Measurements from ENCODE around the gene CHCHD1. TPM values are rescaled to one million over a fixed set of nuclear protein-coding genes. Genes with fewer than 3 reads are reported as not detected.
"Not testable (repeated sequence)": the region's sequence is repeated elsewhere in the genome, so short reads cannot be mapped to it uniquely, and the experiment has no call there.

CHCHD1 gene
- total RNA-seq, 4 donors from 2014 or later = 14.1 to 57.3 (median 28.9) TPM

DNA sequence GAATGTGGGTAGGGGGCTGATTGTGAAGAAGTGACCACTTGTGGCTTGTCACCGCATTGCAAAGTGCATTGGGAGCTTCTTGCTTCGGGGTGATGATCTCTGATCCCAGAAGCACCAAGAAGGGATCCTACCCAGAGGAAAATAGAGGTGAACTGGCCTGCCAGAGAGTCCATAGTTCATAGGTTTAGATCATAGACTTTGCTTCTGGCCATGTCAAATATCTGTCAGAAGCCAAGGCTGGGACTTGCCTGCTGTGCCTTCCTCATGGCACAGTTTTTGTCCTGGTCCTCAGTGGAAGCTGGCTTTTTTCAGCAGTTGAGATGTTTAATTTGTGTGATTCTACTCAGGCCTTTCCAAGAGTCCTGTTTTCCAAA lies 4.7 kb downstream of the CHCHD1 start:
- H3K9me3 ChIP-seq = no peaks in the 10 kb centered on the region
- peak overlapping the region in 2 of 3 donors; percentile 78 to 88 for H3K27ac ChIP-seq
- TF ChIP-seq, protein P1, sequence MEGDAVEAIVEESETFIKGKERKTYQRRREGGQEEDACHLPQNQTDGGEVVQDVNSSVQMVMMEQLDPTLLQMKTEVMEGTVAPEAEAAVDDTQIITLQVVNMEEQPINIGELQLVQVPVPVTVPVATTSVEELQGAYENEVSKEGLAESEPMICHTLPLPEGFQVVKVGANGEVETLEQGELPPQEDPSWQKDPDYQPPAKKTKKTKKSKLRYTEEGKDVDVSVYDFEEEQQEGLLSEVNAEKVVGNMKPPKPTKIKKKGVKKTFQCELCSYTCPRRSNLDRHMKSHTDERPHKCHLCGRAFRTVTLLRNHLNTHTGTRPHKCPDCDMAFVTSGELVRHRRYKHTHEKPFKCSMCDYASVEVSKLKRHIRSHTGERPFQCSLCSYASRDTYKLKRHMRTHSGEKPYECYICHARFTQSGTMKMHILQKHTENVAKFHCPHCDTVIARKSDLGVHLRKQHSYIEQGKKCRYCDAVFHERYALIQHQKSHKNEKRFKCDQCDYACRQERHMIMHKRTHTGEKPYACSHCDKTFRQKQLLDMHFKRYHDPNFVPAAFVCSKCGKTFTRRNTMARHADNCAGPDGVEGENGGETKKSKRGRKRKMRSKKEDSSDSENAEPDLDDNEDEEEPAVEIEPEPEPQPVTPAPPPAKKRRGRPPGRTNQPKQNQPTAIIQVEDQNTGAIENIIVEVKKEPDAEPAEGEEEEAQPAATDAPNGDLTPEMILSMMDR (IDR thresholded peaks at IDR 0.05) = no peak
- no peak for TF ChIP-seq POLR2A (IDR thresholded peaks at IDR 0.05)
- no peak for DNase-seq
- no peaks in the 10 kb centered on the region for H3K27me3 ChIP-seq
- peaks cover 27 to 30% of the 10 kb centered on the region in 2 donors for H3K4me1 ChIP-seq
- H3K4me3 ChIP-seq (replicated peaks in 1 of 3) = peak overlapping the region; percentile 91 to 99 (median 98)
- intact Hi-C loops (cut with DNase I) = no loop called here
- WGBS, 2 donors = 0 to 9% methylated on average over 2 of the region's 2 CpGs
- H3K36me3 ChIP-seq = peaks cover 24% of the 10 kb centered on the region in 2 donors

DNA sequence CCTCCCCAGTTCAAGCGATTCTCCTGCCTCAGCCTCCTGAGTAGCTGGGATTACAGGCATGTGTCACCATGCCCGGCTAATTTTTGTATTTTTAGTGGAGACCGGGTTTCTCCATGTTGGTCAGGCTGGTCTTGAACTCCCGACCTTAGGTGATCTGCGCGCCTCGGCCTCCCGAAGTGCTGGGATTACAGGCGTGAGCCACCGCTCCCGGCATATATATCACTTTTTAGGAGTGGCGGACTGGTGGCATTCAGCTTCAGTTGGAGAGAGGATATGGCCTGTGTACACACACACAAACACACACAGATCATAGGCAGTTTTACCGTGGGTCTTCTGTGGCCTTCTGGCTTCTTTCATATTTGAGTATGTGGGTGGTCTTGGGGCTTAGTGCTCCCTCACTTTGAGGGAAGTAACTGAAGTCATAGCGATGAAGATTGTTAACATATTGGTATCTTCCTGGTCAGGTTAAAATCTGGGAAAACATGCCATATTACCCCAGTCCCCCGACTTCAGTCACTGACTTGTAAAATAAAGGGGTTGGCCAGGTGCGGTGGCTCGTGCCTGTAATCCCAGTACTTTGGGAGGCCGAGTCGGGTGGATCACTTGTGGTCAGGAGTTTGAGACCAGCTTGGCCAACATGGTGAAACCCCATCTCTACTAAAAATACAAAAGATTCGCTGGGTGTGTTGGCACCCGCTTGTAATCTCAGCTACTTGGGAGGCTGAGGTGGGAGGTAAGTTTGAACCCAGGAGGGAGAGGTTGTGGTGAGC lies 5.4 kb downstream of the CHCHD1 start:
- intact Hi-C loops (cut with DNase I); DNase-seq; H3K9me3 ChIP-seq; H3K27ac ChIP-seq; H3K27me3 ChIP-seq: not testable (repeated sequence)
- H3K36me3 ChIP-seq = peaks cover 31% of the 10 kb centered on the region in 2 donors
- H3K4me3 ChIP-seq (replicated peaks in 1 of 3) = peak overlapping the region in 1 of 3 donors; percentile 98
- H3K4me1 ChIP-seq = peaks cover 27 to 30% of the 10 kb centered on the region in 2 donors
- 86 to 94% methylated on average over 21 of the region's 21 CpGs for WGBS, 2 donors

DNA sequence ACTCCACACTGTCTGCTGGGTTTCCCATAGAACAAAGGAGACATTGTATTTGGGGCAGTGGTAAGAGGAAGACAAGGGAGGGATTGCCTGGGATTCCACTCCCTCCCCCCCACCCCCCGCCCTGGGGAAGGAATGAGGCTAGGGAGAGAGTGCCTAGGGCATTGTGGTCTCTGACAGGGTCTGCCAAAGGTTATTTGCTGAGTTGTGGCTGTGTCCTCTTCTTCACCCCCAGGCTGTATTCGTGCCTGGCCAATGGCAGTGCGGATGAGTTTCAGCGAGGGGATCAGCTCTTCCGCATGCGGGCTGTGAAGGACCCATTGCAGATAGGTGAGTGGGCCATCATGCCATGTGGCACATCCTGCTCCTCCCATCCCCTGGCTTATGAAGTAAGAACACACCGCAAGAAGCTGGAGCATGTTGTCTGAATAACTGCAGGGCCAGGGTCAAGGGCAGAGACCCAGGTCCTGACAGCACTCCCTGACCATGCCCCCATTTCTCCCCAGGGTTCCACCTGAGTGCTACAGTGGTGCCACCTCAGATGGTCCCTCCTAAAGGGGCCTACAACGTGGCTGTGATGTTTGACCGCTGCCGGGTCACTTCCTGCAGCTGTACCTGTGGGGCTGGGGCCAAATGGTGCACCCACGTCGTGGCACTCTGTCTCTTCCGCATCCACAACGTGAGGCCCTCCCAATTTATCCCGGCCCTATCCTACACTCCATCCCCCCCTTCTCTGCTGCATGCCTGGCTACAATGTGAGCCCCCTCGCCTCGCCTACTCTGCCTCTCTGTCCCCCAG lies 7.2 kb downstream of the CHCHD1 start:
- intact Hi-C loops (cut with DNase I) = no loop called here
- Histone ChIP-seq H3K4me3 (replicated peaks in 1 of 3) (no peak overlapping the region), H3K27me3 (no peaks in the 10 kb centered on the region), H3K9me3 (no peaks in the 10 kb centered on the region), H3K4me1 (peaks cover 20 to 21% of the 10 kb centered on the region in 2 donors), H3K27ac (no peak overlapping the region), H3K36me3 (peaks cover 49% of the 10 kb centered on the region in 2 donors)
- DNase-seq = no peak
- TF ChIP-seq POLR2A (IDR thresholded peaks at IDR 0.05) = no peak
- TF ChIP-seq, protein P1 (IDR thresholded peaks at IDR 0.05) = no peak
- 91 to 92% methylated on average over 11 to 15 of the region's 17 CpGs for WGBS, 2 donors

DNA sequence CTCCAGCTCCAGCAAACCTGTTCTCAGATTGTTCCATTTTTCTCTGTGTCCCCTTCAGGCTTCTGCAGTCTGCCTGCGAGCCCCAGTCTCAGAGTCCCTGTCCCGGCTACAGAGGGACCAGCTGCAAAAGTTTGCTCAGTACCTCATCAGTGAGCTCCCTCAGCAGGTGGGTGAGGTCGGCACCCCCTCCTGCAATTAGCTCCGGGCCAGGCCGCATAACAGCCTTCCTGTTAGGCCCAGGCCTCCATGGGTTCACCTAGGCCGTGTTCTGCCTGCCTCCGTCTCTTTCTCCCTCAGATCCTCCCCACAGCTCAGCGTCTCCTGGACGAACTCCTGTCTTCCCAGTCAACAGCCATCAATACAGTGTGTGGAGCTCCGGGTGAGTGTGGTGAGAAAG lies 7.8 kb downstream of the CHCHD1 start:
- Histone ChIP-seq H3K9me3 (no peaks in the 10 kb centered on the region), H3K4me3 (replicated peaks in 1 of 3) (no peak overlapping the region), H3K4me1 (peaks cover 19 to 20% of the 10 kb centered on the region in 2 donors), H3K36me3 (peaks cover 55% of the 10 kb centered on the region in 2 donors), H3K27me3 (no peaks in the 10 kb centered on the region), H3K27ac (no peak overlapping the region)
- no peak for DNase-seq
- WGBS, 2 donors = 92% methylated on average over 10 of the region's 10 CpGs
- intact Hi-C loops (cut with DNase I) = no loop called here
- TF ChIP-seq POLR2A (IDR thresholded peaks at IDR 0.05) = no peak
- TF ChIP-seq, protein P1 (IDR thresholded peaks at IDR 0.05) = no peak

DNA sequence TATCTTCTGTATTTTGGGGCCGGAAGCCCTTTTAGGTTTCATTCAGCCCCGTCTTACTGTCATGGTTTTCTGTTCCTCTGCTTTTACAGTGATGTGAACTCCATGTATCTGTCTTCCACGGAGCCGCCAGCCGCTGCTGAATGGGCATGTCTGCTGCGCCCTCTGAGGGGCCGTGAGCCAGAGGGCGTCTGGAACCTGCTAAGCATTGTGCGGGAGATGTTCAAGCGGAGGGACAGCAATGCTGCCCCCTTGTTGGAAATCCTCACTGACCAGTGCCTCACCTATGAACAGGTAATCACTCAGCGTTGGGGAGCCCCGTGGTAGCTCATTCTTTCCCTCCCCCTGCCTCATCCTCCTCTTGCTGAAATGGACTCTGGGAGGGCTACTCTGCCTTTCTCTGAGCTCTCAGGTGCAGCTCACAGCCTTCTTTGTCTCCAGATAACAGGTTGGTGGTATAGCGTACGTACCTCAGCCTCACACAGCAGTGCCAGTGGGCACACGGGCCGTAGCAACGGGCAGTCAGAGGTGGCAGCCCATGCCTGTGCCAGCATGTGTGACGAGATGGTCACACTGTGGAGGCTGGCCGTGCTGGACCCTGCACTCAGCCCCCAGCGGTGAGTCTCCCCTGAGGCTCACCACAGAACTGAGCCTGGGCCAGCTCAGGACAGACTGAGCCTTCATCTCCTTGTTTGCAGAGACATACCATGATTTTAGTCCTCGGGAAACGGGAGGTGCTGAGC lies 9.2 kb downstream of the CHCHD1 start:
- 95 to 98% methylated on average over 16 to 22 of the region's 22 CpGs for WGBS, 2 donors
- Histone ChIP-seq H3K4me3 (replicated peaks in 1 of 3) (no peak overlapping the region), H3K27me3 (no peaks in the 10 kb centered on the region), H3K4me1 (peaks cover 15 to 16% of the 10 kb centered on the region in 2 donors), H3K36me3 (peaks cover 67% of the 10 kb centered on the region in 2 donors), H3K9me3 (no peaks in the 10 kb centered on the region), H3K27ac (no peak overlapping the region)
- no peak for DNase-seq
- no peak for TF ChIP-seq POLR2A (IDR thresholded peaks at IDR 0.05)
- TF ChIP-seq, protein P1 (IDR thresholded peaks at IDR 0.05) = no peak
- intact Hi-C loops (cut with DNase I) = no loop called here
